ENCODE data around the gene MYO1B. TPM values are rescaled to one million over a fixed set of nuclear protein-coding genes. Genes with fewer than 3 reads are reported as not detected.

Gene MYO1B
- total RNA-seq, 1 donor from 2014 or later = 67.7 TPM

GRCh38 chr2:191351921-191352320 is 106.7 kb downstream of the MYO1B start:
- H3K4me3 Mint-ChIP-seq = no peak overlapping the region
- H3K27ac Mint-ChIP-seq = no peak overlapping the region
- H3K27me3 Mint-ChIP-seq = no peaks in the 10 kb centered on the region
- H3K9me3 Mint-ChIP-seq = peaks cover 6% of the 10 kb centered on the region
- no peaks in the 10 kb centered on the region for H3K4me1 Mint-ChIP-seq (ENCODE audit: unreplicated experiment)
- peaks cover 27% of the 10 kb centered on the region for H3K36me3 Mint-ChIP-seq
- TF ChIP-seq CTCF (conservative IDR thresholded peaks at IDR 0.05) = no peak
- no peak for DNase-seq (ENCODE audit: extremely low spot score, unreplicated experiment)

- Mint-ChIP-seq H3K27ac (no peak overlapping the region), H3K36me3 (peaks cover 30% of the 10 kb centered on the region), H3K4me1 (ENCODE audit: unreplicated experiment) (peaks cover 2% of the 10 kb centered on the region), H3K4me3 (no peak overlapping the region), H3K9me3 (peaks cover 6% of the 10 kb centered on the region), H3K27me3 (no peaks in the 10 kb centered on the region)
- DNase-seq (ENCODE audit: extremely low spot score, unreplicated experiment) = no peak
- no peak for TF ChIP-seq CTCF (conservative IDR thresholded peaks at IDR 0.05)
Measured at GRCh38 chr2:191352536-191352935, 107.3 kb downstream of the MYO1B start.

- Mint-ChIP-seq H3K36me3 (peaks cover 28% of the 10 kb centered on the region), H3K9me3 (peaks cover 6% of the 10 kb centered on the region), H3K4me1 (ENCODE audit: unreplicated experiment) (peaks cover 14% of the 10 kb centered on the region), H3K27ac (no peak overlapping the region), H3K27me3 (no peaks in the 10 kb centered on the region), H3K4me3 (no peak overlapping the region)
- TF ChIP-seq CTCF (conservative IDR thresholded peaks at IDR 0.05) = no peak
- no peak for DNase-seq (ENCODE audit: extremely low spot score, unreplicated experiment)
Measured at GRCh38 chr2:191355170-191355758, 110.1 kb downstream of the MYO1B start.

GRCh38 chr2:191357678-191358077 is 112.5 kb downstream of the MYO1B start:
- no peak for DNase-seq (ENCODE audit: extremely low spot score, unreplicated experiment)
- Mint-ChIP-seq H3K9me3 (peaks cover 6% of the 10 kb centered on the region), H3K4me1 (ENCODE audit: unreplicated experiment) (peaks cover 14% of the 10 kb centered on the region), H3K27me3 (no peaks in the 10 kb centered on the region), H3K36me3 (peaks cover 30% of the 10 kb centered on the region), H3K27ac (no peak overlapping the region), H3K4me3 (no peak overlapping the region)
- TF ChIP-seq CTCF (conservative IDR thresholded peaks at IDR 0.05) = no peak

- Mint-ChIP-seq H3K36me3 (peaks cover 32% of the 10 kb centered on the region), H3K27me3 (no peaks in the 10 kb centered on the region), H3K9me3 (peaks cover 6% of the 10 kb centered on the region), H3K4me3 (no peak overlapping the region), H3K27ac (no peak overlapping the region), H3K4me1 (ENCODE audit: unreplicated experiment) (peaks cover 14% of the 10 kb centered on the region)
- TF ChIP-seq CTCF (conservative IDR thresholded peaks at IDR 0.05) = no peak
- no peak for DNase-seq (ENCODE audit: extremely low spot score, unreplicated experiment)
Measured at GRCh38 chr2:191358325-191359025, 113.3 kb downstream of the MYO1B start.
